ENCODE results near the gene GPR63.

The GPR63 gene

DNA sequence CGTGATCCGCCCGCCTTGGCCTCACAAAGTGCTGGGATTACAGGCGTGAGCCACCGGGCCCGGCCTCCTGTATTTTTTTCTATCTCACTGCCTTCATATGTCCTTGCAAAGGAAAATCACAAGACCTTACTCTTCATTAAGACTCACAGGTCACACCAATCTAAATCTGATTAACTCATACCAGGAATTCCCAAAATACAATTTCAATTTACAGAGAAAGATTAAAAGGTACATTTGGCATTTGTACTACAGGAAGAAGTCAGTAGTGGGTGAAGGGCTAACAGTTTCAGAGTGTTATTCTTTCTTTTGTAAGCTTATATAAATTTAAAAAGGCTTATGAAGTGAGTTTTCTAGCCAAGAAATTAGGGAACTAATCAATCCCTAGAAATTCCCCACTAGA lies 87.4 kb downstream of the GPR63 start:
- no peak for DNase-seq (ENCODE audit: low read depth in 1 of 2, low spot score in 1 of 2)
- no peak overlapping the region for H3K4me3 ChIP-seq (replicated peaks; ENCODE audit: insufficient read depth, low read length)
- peaks cover 2% of the 10 kb centered on the region for H3K27me3 ChIP-seq (ENCODE audit: insufficient read depth, poor library complexity, severe bottlenecking)
- H3K27ac ChIP-seq (replicated peaks) = no peak overlapping the region
- TF ChIP-seq, protein P1, sequence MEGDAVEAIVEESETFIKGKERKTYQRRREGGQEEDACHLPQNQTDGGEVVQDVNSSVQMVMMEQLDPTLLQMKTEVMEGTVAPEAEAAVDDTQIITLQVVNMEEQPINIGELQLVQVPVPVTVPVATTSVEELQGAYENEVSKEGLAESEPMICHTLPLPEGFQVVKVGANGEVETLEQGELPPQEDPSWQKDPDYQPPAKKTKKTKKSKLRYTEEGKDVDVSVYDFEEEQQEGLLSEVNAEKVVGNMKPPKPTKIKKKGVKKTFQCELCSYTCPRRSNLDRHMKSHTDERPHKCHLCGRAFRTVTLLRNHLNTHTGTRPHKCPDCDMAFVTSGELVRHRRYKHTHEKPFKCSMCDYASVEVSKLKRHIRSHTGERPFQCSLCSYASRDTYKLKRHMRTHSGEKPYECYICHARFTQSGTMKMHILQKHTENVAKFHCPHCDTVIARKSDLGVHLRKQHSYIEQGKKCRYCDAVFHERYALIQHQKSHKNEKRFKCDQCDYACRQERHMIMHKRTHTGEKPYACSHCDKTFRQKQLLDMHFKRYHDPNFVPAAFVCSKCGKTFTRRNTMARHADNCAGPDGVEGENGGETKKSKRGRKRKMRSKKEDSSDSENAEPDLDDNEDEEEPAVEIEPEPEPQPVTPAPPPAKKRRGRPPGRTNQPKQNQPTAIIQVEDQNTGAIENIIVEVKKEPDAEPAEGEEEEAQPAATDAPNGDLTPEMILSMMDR (IDR thresholded peaks at IDR 0.05; ENCODE audit: insufficient read depth, low read length) = no peak
- TF ChIP-seq, protein P2, sequence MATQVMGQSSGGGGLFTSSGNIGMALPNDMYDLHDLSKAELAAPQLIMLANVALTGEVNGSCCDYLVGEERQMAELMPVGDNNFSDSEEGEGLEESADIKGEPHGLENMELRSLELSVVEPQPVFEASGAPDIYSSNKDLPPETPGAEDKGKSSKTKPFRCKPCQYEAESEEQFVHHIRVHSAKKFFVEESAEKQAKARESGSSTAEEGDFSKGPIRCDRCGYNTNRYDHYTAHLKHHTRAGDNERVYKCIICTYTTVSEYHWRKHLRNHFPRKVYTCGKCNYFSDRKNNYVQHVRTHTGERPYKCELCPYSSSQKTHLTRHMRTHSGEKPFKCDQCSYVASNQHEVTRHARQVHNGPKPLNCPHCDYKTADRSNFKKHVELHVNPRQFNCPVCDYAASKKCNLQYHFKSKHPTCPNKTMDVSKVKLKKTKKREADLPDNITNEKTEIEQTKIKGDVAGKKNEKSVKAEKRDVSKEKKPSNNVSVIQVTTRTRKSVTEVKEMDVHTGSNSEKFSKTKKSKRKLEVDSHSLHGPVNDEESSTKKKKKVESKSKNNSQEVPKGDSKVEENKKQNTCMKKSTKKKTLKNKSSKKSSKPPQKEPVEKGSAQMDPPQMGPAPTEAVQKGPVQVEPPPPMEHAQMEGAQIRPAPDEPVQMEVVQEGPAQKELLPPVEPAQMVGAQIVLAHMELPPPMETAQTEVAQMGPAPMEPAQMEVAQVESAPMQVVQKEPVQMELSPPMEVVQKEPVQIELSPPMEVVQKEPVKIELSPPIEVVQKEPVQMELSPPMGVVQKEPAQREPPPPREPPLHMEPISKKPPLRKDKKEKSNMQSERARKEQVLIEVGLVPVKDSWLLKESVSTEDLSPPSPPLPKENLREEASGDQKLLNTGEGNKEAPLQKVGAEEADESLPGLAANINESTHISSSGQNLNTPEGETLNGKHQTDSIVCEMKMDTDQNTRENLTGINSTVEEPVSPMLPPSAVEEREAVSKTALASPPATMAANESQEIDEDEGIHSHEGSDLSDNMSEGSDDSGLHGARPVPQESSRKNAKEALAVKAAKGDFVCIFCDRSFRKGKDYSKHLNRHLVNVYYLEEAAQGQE (IDR thresholded peaks at IDR 0.05; ENCODE audit: insufficient replicate concordance, low read depth) = no peak
- TF ChIP-seq SPI1 (IDR thresholded peaks at IDR 0.05; ENCODE audit: borderline replicate concordance, low read depth) (no peak), POLR2AphosphoS5 (IDR thresholded peaks at IDR 0.05; ENCODE audit: low read depth) (no peak), GABPA (IDR thresholded peaks at IDR 0.05; ENCODE audit: low read depth) (no peak)

Measured in HL-60 (cell line).